DND-41 (cell line): ENCODE measurements around the gene FLRT3.

Source experiments
- ATAC-seq: fragments of 200-7000 bp; cut with Tn5 transposase; 3 replicates; pipeline ENCODE4 v1.9.1; 2021; ENCODE audit warnings: low read depth; ENCODE audit not compliant: insufficient read depth
- DNase-seq: peaks from one replicate; pipeline ENCODE4 v3.0.0-alpha.2; 2020
- H2AFZ ChIP-seq: 2 replicates; pipeline ENCODE4 v1.6.0; 2012; ENCODE audit warnings: low read depth, low read length
- H3K27ac ChIP-seq: 2 replicates; pipeline ENCODE4 v1.5.1; 2012; ENCODE audit warnings: low read length, inconsistent platforms
- H3K27me3 ChIP-seq: fragments of 200-600 bp; sonication (generic); 2 replicates; pipeline ENCODE4 v1.6.0; 2012; ENCODE audit warnings: low read length, mild to moderate bottlenecking, inconsistent platforms; ENCODE audit not compliant: insufficient read depth, poor library complexity
- H3K36me3 ChIP-seq: 2 replicates; pipeline ENCODE4 v1.5.1; 2012; ENCODE audit warnings: low read length, inconsistent platforms; ENCODE audit not compliant: insufficient read depth
- H3K4me1 ChIP-seq: 2 replicates; pipeline ENCODE4 v1.5.1; 2012; ENCODE audit warnings: mild to moderate bottlenecking, low read length; ENCODE audit not compliant: insufficient read depth
- H3K4me2 ChIP-seq: 2 replicates; pipeline ENCODE4 v1.6.0; 2012; ENCODE audit warnings: mild to moderate bottlenecking, moderate library complexity, low read length, inconsistent platforms; ENCODE audit not compliant: insufficient read depth
- H3K4me3 ChIP-seq, 2 experiments: fragments of 200-600 bp in 1 of 2; shearing (Covaris generic) in 1 of 2; 2 replicates each; pipeline ENCODE4 v1.5.1; 2012 to 2016; ENCODE audit warnings: inconsistent platforms in 2 of 2, low read length in 2 of 2, mild to moderate bottlenecking in 2 of 2, low read depth in 1 of 2, moderate library complexity in 1 of 2
- H3K79me2 ChIP-seq: 2 replicates; pipeline ENCODE4 v1.6.0; 2012; ENCODE audit warnings: low read length, inconsistent platforms; ENCODE audit not compliant: insufficient read depth
- H3K9ac ChIP-seq: 2 replicates; pipeline ENCODE4 v1.6.0; 2012; ENCODE audit warnings: low read depth, mild to moderate bottlenecking, inconsistent platforms, low read length, moderate library complexity
- H3K9me3 ChIP-seq: 2 replicates; pipeline ENCODE4 v1.5.1; 2012; ENCODE audit warnings: low read length, moderate library complexity, mild to moderate bottlenecking, inconsistent platforms; ENCODE audit not compliant: insufficient read depth, severe bottlenecking
- H4K20me1 ChIP-seq: 2 replicates; pipeline ENCODE4 v1.6.0; 2012; ENCODE audit warnings: low read length; ENCODE audit not compliant: insufficient read depth
- CTCF ChIP-seq: IDR thresholded peaks from 2 replicates; pipeline ENCODE4 v1.5.1; 2012; ENCODE audit warnings: borderline replicate concordance, low read length, moderate library complexity, mild to moderate bottlenecking; ENCODE audit not compliant: poor library complexity, severe bottlenecking; ENCODE audit errors: extremely low read depth
- EZH2 ChIP-seq: IDR thresholded peaks from 3 replicates; pipeline ENCODE4 v1.6.1; 2012; ENCODE audit warnings: borderline replicate concordance, low read depth, mild to moderate bottlenecking, moderate library complexity, low read length, inconsistent platforms; ENCODE audit not compliant: severe bottlenecking

Gene FLRT3

GRCh38 chr20:14288341-14289330 is 48.8 kb downstream of the FLRT3 start:
- H3K9ac ChIP-seq, result no peak overlapping the region
- H3K4me2 ChIP-seq, result no peak overlapping the region
- H3K79me2 ChIP-seq, result no peaks in the 10 kb centered on the region
- H3K4me3 ChIP-seq, result no peak overlapping the region
- no peaks in the 10 kb centered on the region for H3K4me1 ChIP-seq
- H3K27ac ChIP-seq, result no peak overlapping the region
- TF ChIP-seq CTCF (no peak), EZH2 (no peak)
- H2AFZ ChIP-seq, result no peak overlapping the region
- H3K36me3 ChIP-seq, result no peaks in the 10 kb centered on the region
- H4K20me1 ChIP-seq, result no peaks in the 10 kb centered on the region
- DNase-seq, result no peak
- no peak for ATAC-seq
- no peaks in the 10 kb centered on the region for H3K9me3 ChIP-seq
- H3K27me3 ChIP-seq, result peaks cover 16% of the 10 kb centered on the region

GRCh38 chr20:14284443-14284842 is 53.0 kb downstream of the FLRT3 start:
- no peak overlapping the region for H3K27ac ChIP-seq
- H3K36me3 ChIP-seq, result no peaks in the 10 kb centered on the region
- H3K4me3 ChIP-seq, result no peak overlapping the region
- DNase-seq, result no peak
- peaks cover 8% of the 10 kb centered on the region for H3K27me3 ChIP-seq
- H3K9me3 ChIP-seq, result no peaks in the 10 kb centered on the region
- H3K79me2 ChIP-seq, result no peaks in the 10 kb centered on the region
- ATAC-seq, result no peak
- H3K9ac ChIP-seq, result no peak overlapping the region
- TF ChIP-seq CTCF, result no peak
- no peak for TF ChIP-seq EZH2
- no peak overlapping the region for H3K4me2 ChIP-seq
- H4K20me1 ChIP-seq, result no peaks in the 10 kb centered on the region
- H3K4me1 ChIP-seq, result no peaks in the 10 kb centered on the region
- H2AFZ ChIP-seq, result no peak overlapping the region

GRCh38 chr20:14282140-14282539 is 55.3 kb downstream of the FLRT3 start:
- Histone ChIP-seq H4K20me1 (no peaks in the 10 kb centered on the region), H3K27ac (no peak overlapping the region), H3K27me3 (peaks cover 3% of the 10 kb centered on the region), H3K36me3 (no peaks in the 10 kb centered on the region), H3K79me2 (no peaks in the 10 kb centered on the region), H3K9me3 (no peaks in the 10 kb centered on the region), H3K9ac (no peak overlapping the region), H3K4me1 (no peaks in the 10 kb centered on the region), H3K4me3 (no peak overlapping the region), H3K4me2 (no peak overlapping the region), H2AFZ (no peak overlapping the region)
- DNase-seq, result no peak
- TF ChIP-seq CTCF (no peak), EZH2 (no peak)
- ATAC-seq, result no peak
